ENCODE results near the gene SNTB2. TPM values are rescaled to one million over a fixed set of nuclear protein-coding genes. Genes with fewer than 3 reads are reported as not detected.
A peak's percentile ranks its signal among the peaks of the same experiment; 100 is the strongest.

Gene SNTB2
- total RNA-seq, 1 experiment from 2014 or later, result 20.2 TPM

GRCh38 chr16:69187446-69188235, 677 bp downstream of the SNTB2 start:
- H4K91ac ChIP-seq (ENCODE audit: insufficient read length, low read depth, low read length), result no peak overlapping the region
- H4K5ac ChIP-seq (ENCODE audit: insufficient read length, low read depth, low read length), result no peak overlapping the region
- TF ChIP-seq CTCF (conservative IDR thresholded peaks at IDR 0.05), result no peak

More at GRCh38 chr16:69187446-69188235, 677 bp downstream of the SNTB2 start:
- peak; percentile 56 for DNase-seq
- peak overlapping the region; percentile 82 for H3K18ac ChIP-seq (ENCODE audit: insufficient read length, low read depth, low read length)
- no peak overlapping the region for H4K8ac ChIP-seq (replicated peaks; ENCODE audit: insufficient read length, low read depth, low read length)
- peak overlapping the region; percentile 87 for H3K9ac ChIP-seq (ENCODE audit: extremely low read depth, insufficient read length, low read length)
- no peak overlapping the region for H2BK15ac ChIP-seq (ENCODE audit: low read depth, low read length)
- no peak overlapping the region for H3K23ac ChIP-seq (ENCODE audit: insufficient read length, low read depth, low read length)
- H2BK120ac ChIP-seq (ENCODE audit: low read depth, low read length, poor library complexity, severe bottlenecking), result no peak overlapping the region
- H3K14ac ChIP-seq (ENCODE audit: insufficient read depth, low read length), result peak overlapping the region; percentile 95
- peaks cover 3% of the 10 kb centered on the region for H3K79me1 ChIP-seq (ENCODE audit: insufficient read depth, low read depth, low read length, poor library complexity, severe bottlenecking)
- peaks cover 12% of the 10 kb centered on the region for H3K23me2 ChIP-seq (ENCODE audit: insufficient read length, low read depth, low read length, poor library complexity, severe bottlenecking)
- WGBS (ENCODE audit: extremely low coverage, insufficient read length, low lambda C conversion rate), result no CpG with 5 or more reads among the region's 76 CpGs
- Mint-ChIP-seq H3K27me3 (ENCODE audit: low read depth) (no peaks in the 10 kb centered on the region), H3K4me1 (peaks cover 18 to 25% of the 10 kb centered on the region in 2 experiments), H3K27ac (peak overlapping the region in 1 of 3 experiments; percentile 91; a peak in 4 of 7 replicates), H3K9me3 (no peaks in the 10 kb centered on the region), H3K4me3 (peak overlapping the region; percentile 87 to 89), H3K36me3 (ENCODE audit: insufficient read depth in 1 of 3, low read depth in 3 of 3) (peaks cover 2 to 6% (median 5%) of the 10 kb centered on the region in 3 experiments; a peak in 6 of 7 replicates)
- no peak overlapping the region for H2AFZ ChIP-seq (ENCODE audit: low read length)
- no peaks in the 10 kb centered on the region for H3K9me3 ChIP-seq (ENCODE audit: control insufficient read depth, low read depth, low read length)
- H3K56ac ChIP-seq (ENCODE audit: insufficient read length, low read depth, low read length), result no peak overlapping the region
- H3K27me3 ChIP-seq (ENCODE audit: insufficient read depth, low read length), result no peaks in the 10 kb centered on the region
- H4K20me1 ChIP-seq (ENCODE audit: control insufficient read depth, insufficient read depth, insufficient read length), result no peaks in the 10 kb centered on the region
- no peak overlapping the region for H3K27ac ChIP-seq (ENCODE audit: insufficient read length, low read depth, low read length)
- H2BK5ac ChIP-seq (ENCODE audit: insufficient read length, low read length), result no peak overlapping the region
- H3K79me2 ChIP-seq (ENCODE audit: insufficient read depth, low read length), result peaks cover 2% of the 10 kb centered on the region; the same call in 1 of the 2 replicates
- H3K4me1 ChIP-seq (ENCODE audit: insufficient read depth, low read length), result no peaks in the 10 kb centered on the region; the same call in 1 of the 2 replicates
- H2BK20ac ChIP-seq (ENCODE audit: low read depth, low read length, poor library complexity, severe bottlenecking), result no peak overlapping the region
- no peak overlapping the region for H2AK5ac ChIP-seq (ENCODE audit: insufficient read length, low read length)
- no peak overlapping the region for H3T11ph ChIP-seq (ENCODE audit: low read length)
- H3K4ac ChIP-seq (ENCODE audit: low read depth, low read length), result no peak overlapping the region
- peak overlapping the region; percentile 100 for H3K4me2 ChIP-seq (ENCODE audit: insufficient read depth, insufficient read length, low read length)
- H2BK12ac ChIP-seq (ENCODE audit: insufficient read length, low read depth, low read length), result no peak overlapping the region
